A549 (cell line): ENCODE data around the gene ADCY1. TPM values are rescaled to one million over a fixed set of nuclear protein-coding genes. Genes with fewer than 3 reads are reported as not detected.
A peak's percentile ranks its signal among the peaks of the same experiment; 100 is the strongest.
"Not testable (repeated sequence)": the region's sequence is repeated elsewhere in the genome, so short reads cannot be mapped to it uniquely, and the experiment has no call there.

ENCODE experiments used
- ATAC-seq, 2 experiments: fragments of 200-7000 bp in 1 of 2; fragments of >200 bp in 1 of 2; cut with Nextera tagmentation in 1 of 2; cut with Tn5 transposase in 1 of 2; 3 replicates each; pipeline versions ENCODE4 v1.8.0 to v1.9.1; 2018 to 2020; ENCODE audit warnings: mild to moderate bottlenecking in 1 of 2, moderate library complexity in 1 of 2
- CTCF ChIA-PET: fragments of 300-600 bp; sonication (Branson Sonifier 250); formaldehyde crosslinking; extraction: SDS; loops from one replicate; lab custom pipeline; 2021; ENCODE audit warnings: antibody characterized with exemption, inconsistent platforms; lab: Yijun Ruan, JAX
- POLR2A ChIA-PET: fragments of 350-600 bp; formaldehyde crosslinking; extraction: SDS; loops from one replicate; lab custom pipeline; 2021; ENCODE audit warnings: antibody characterized with exemption, inconsistent platforms; lab: Yijun Ruan, JAX
- DNase-seq, 2 experiments: peaks; one replicate each; pipeline versions ENCODE4 v3.0.0 to v3.0.0-alpha.2; 2011 to 2016; ENCODE audit warnings: low read depth in 1 of 2, low spot score in 1 of 2
- FAIRE-seq: peaks from 2 replicates; lab custom pipeline; 2011; peaks lifted over from hg19 to GRCh38; lab: Jason Lieb, UNC
- H3K27ac ChIP-seq, 2 experiments: fragments of >200 bp; sonication (Bioruptor Twin); formaldehyde crosslinking; 3 replicates each; pipeline ENCODE4 v1.5.1; 2016 to 2017
- H3K4me1 ChIP-seq: fragments of >200 bp; sonication (Bioruptor Twin); formaldehyde crosslinking; 3 replicates; pipeline ENCODE4 v1.6.1; 2016
- H3K4me2 ChIP-seq: fragments of >200 bp; sonication (Bioruptor Twin); formaldehyde crosslinking; 3 replicates; pipeline ENCODE4 v1.6.1; 2016
- H3K4me3 ChIP-seq: fragments of >200 bp; sonication (Bioruptor Twin); formaldehyde crosslinking; 3 replicates; pipeline ENCODE4 v1.5.1; 2016
- H3K9me3 ChIP-seq: fragments of >200 bp; sonication (Bioruptor Twin); formaldehyde crosslinking; 3 replicates; pipeline ENCODE4 v1.6.1; 2016
- ATOH8 ChIP-seq: fragments of 250-450 bp; sonication (Bioruptor Pico); IDR thresholded peaks from 2 replicates; pipeline ENCODE4 v1.5.0; 2020; ENCODE audit warnings: low read depth, mild to moderate bottlenecking, moderate library complexity
- BCL3 ChIP-seq: fragments of >200 bp; sonication (Bioruptor Twin); formaldehyde crosslinking; IDR thresholded peaks from 3 replicates; pipeline ENCODE4 v1.6.1; 2016
- EHMT2 ChIP-seq: fragments of 200-600 bp; sonication (generic); IDR thresholded peaks from 2 replicates; pipeline ENCODE4 v1.6.1; 2016; ENCODE audit warnings: antibody characterized with exemption, low read depth, mild to moderate bottlenecking, moderate library complexity
- HEYL ChIP-seq: fragments of 250-450 bp; sonication (Bioruptor Pico); IDR thresholded peaks from 2 replicates; pipeline ENCODE4 v1.8.0; 2021; ENCODE audit warnings: mild to moderate bottlenecking, moderate library complexity
- JUN ChIP-seq, 2 experiments: fragments of >200 bp; sonication (Bioruptor Twin); formaldehyde crosslinking; IDR thresholded peaks; 2 replicates in 1 of 2; 3 replicates in 1 of 2; pipeline ENCODE4 v1.6.1; 2016 to 2017
- KDM1A ChIP-seq: fragments of 200-600 bp; sonication (generic); IDR thresholded peaks from 2 replicates; pipeline ENCODE4 v1.6.1; 2016; ENCODE audit warnings: low read depth, mild to moderate bottlenecking
- MAFK ChIP-seq: fragments of 450-650 bp; IDR thresholded peaks from 2 replicates; pipeline ENCODE4 v1.6.1; 2014; ENCODE audit not compliant: partially characterized antibody
- MYC ChIP-seq: IDR thresholded peaks from 2 replicates; pipeline ENCODE4 v1.6.1; 2012; ENCODE audit warnings: mild to moderate bottlenecking, inconsistent platforms, low read length, improper control_type of control experiment, borderline replicate concordance
- NR3C1 ChIP-seq: fragments of >200 bp; sonication (Bioruptor Twin); formaldehyde crosslinking; IDR thresholded peaks from 3 replicates; pipeline ENCODE4 v1.6.1; 2017
- RAD21 ChIP-seq, 2 experiments: fragments of >200 bp in 1 of 2; sonication (Bioruptor Twin) in 1 of 2; formaldehyde crosslinking in 1 of 2; IDR thresholded peaks in 1 of 2; conservative IDR thresholded peaks in 1 of 2; 2 replicates in 1 of 2; 3 replicates in 1 of 2; pipeline ENCODE4 v1.6.1; 2012 to 2018; ENCODE audit warnings: inconsistent platforms in 1 of 2
- RFX5 ChIP-seq: fragments of 450-650 bp; IDR thresholded peaks from 2 replicates; pipeline ENCODE4 v1.7.1; 2014; ENCODE audit warnings: antibody characterized with exemption, mild to moderate bottlenecking, moderate library complexity
- WGBS: methylation state at CpG from one replicate; pipeline ENCODE4 v1.1.6; 2017; ENCODE audit errors: missing lambda C conversion rate; 5-methylcytosine and 5-hydroxymethylcytosine counted together
- polyA plus RNA-seq, 4 experiments: library from polyadenylated mRNA; depleted of rRNA in 3 of 4; stranded (reverse); fragments of >200 nt; fragmentation: RNase III in 1 of 4; extraction: RNeasy Plus Mini Kit Qiagen cat#74134 plus additional on column Dnase treatment in 1 of 4; gene quantifications; 2 replicates in 3 of 4; 3 replicates in 1 of 4; pipeline ENCODE4 v1.2.3, GENCODE V29; 2011 to 2017

The ADCY1 gene
- polyA plus RNA-seq, 2 of the 4 experiments (the other 2 are of a cell fraction), result 1.3 to 1.7 TPM

- no peaks in the 10 kb centered on the region for H3K9me3 ChIP-seq
- H3K4me1 ChIP-seq, result no peaks in the 10 kb centered on the region
- FAIRE-seq (no peak), ATAC-seq (no peak), DNase-seq (no peak)
- no peak overlapping the region for H3K4me2 ChIP-seq
- no peak overlapping the region for H3K27ac ChIP-seq
- 96% methylated on average over 3 of the region's 3 CpGs for WGBS
- ChIA-PET CTCF (no interaction called here), POLR2A (no interaction called here)
- no peak overlapping the region for H3K4me3 ChIP-seq
- TF ChIP-seq MYC, result no peak
- no peak for TF ChIP-seq ATOH8 (CRISPR knock-in tag)
These were observed 146.8 kb downstream of the ADCY1 start for GRCh38 chr7:45720989-45721388.

- WGBS, result 87% methylated on average over 22 of the region's 22 CpGs
- POLR2A ChIA-PET, result no interaction called here
- no peak for DNase-seq
- no peak overlapping the region for H3K4me3 ChIP-seq
- no peak for TF ChIP-seq RFX5
- no peak for TF ChIP-seq EHMT2
- TF ChIP-seq HEYL (CRISPR knock-in tag), result no peak
- no peak for TF ChIP-seq NR3C1
- TF ChIP-seq KDM1A, result no peak
- no peak for TF ChIP-seq JUN (IDR thresholded peaks at IDR 0.05)
- no peak for TF ChIP-seq MYC
- TF ChIP-seq RAD21 (conservative IDR thresholded peaks at IDR 0.05 in 1 of 2, IDR thresholded peaks at IDR 0.05 in 1 of 2), result no peak
- CTCF ChIA-PET, result no interaction called here
- FAIRE-seq, result no peak
- H3K9me3 ChIP-seq, result no peaks in the 10 kb centered on the region
- H3K27ac ChIP-seq, result no peak overlapping the region
- peak in 1 of 2 experiments; percentile 69; a peak in 3 of 6 replicates for ATAC-seq
- no peaks in the 10 kb centered on the region for H3K4me1 ChIP-seq
- H3K4me2 ChIP-seq, result no peak overlapping the region
These were observed 147.8 kb downstream of the ADCY1 start for GRCh38 chr7:45721686-45722598.

DNA sequence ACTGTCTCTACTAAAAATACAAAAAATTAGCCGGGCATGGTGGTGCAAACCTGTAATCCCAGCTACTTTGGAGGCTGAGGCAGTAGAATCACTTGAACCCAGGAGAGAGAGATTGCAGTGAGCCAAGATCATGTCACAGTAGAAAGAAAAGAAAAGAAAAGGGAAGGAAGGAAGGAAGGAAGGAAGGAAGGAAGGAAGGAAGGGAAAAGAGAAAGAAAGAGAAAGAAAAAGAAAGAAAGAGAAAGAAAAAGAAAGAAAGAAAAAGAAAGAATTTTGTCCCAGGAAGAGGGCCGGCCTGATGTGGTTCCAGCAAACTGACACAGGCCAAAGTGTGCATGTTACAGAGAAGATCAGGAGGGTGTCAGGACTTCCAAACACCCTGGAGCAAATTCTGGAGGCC lies 151.1 kb downstream of the ADCY1 start:
- FAIRE-seq, DNase-seq, H3K4me2 ChIP-seq, H3K4me3 ChIP-seq, CTCF ChIA-PET, POLR2A ChIA-PET, H3K4me1 ChIP-seq, H3K27ac ChIP-seq, H3K9me3 ChIP-seq, ATAC-seq: not testable (repeated sequence)
- 94% methylated on average over 2 of the region's 2 CpGs for WGBS

- CTCF ChIA-PET, result no interaction called here
- TF ChIP-seq MAFK, result no peak
- no peak for TF ChIP-seq HEYL (CRISPR knock-in tag)
- no peak for TF ChIP-seq BCL3
- 98% methylated on average over 28 of the region's 29 CpGs for WGBS
These were observed 152.7 kb downstream of the ADCY1 start for GRCh38 chr7:45726883-45727282.

DNA sequence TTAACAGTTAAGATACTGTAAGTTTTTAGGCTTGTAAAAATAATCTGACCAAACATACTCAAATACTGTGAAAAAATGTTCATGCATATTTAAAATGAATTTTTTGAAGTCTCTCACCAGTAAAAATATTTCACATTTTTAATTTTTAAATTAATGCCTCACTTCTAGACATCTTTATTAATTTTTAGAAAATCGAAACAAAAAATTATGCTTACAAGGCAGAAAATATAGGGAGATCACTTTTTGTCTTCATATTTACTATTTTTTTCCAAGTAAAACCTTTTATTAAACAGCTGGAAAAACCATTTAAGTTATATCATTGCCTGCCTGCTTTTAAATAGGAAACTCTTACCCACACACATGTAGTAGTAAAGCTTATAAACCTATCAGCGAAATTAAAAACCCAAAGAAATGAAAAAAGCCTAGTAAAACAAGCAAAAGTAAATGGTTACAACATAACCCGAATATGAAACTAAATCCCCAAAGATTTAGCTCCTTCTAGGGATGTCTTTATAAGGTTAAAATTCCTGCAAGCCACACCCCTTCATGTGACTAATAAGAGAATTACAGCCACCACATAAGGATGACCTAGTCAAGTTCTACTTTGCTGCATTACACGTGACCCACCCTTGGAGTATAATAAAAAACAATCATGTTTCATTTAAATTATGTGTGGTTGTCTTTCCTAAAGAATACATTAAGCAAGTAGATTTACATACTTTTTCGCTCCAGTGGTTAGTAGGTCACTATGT lies 157.7 kb downstream of the ADCY1 start:
- H3K9me3 ChIP-seq, H3K4me1 ChIP-seq, ATAC-seq, POLR2A ChIA-PET, H3K4me2 ChIP-seq, H3K27ac ChIP-seq, H3K4me3 ChIP-seq, CTCF ChIA-PET: not testable (repeated sequence)
- DNase-seq (peak in 1 of 2 experiments; percentile 38), FAIRE-seq (peak; percentile 56)
- WGBS, result 87% methylated on average over 5 of the region's 5 CpGs

More at GRCh38 chr7:45726883-45727282, 152.7 kb downstream of the ADCY1 start:
- POLR2A ChIA-PET, result no interaction called here
- Histone ChIP-seq H3K9me3 (no peaks in the 10 kb centered on the region), H3K4me1 (no peaks in the 10 kb centered on the region), H3K27ac (no peak overlapping the region), H3K4me3 (no peak overlapping the region), H3K4me2 (no peak overlapping the region)
- DNase-seq (no peak), FAIRE-seq (no peak), ATAC-seq (no peak)

DNA sequence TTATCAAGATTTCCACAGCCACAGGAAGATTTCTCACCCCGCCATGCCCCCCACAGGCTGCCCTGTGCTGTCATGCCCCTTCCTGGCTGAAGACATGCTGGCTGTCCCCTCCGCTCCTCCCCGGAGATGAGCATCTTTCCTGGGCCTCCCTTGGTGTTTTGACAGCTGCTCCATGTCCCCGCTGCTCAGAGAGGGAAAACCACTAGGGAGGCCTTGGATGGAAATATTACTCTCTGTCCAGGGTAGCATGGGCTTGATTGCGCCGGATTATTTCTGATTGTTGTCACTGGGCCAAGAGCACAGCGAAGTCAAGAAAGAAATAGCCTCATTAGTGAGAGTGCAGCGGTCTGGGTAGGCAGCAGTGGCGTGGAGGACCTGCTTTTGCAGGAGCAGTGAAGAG lies 164.8 kb downstream of the ADCY1 start:
- FAIRE-seq, H3K4me1 ChIP-seq, ATAC-seq, CTCF ChIA-PET, H3K4me2 ChIP-seq, POLR2A ChIA-PET, H3K4me3 ChIP-seq, H3K9me3 ChIP-seq, DNase-seq, H3K27ac ChIP-seq: not testable (repeated sequence)
- 91% methylated on average over 8 of the region's 9 CpGs for WGBS

DNA sequence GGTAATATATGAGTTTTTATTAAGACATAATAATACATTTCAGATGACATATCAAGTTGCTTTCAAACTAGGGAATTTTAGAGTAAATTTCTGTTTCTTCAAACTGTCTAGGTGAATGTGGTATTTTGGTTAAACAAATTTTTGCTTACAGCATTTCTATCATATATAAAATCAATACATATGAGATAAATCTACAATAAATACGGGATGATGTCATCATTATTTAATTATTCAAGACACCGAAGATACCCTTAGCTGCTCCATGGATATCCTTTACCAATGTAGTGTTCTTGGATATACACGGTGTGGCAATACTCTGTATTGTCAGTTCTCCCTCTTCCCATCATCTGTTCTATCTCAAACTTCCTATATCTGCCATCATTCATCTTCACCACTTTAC lies 166.4 kb downstream of the ADCY1 start:
- FAIRE-seq, H3K4me3 ChIP-seq, H3K27ac ChIP-seq, H3K4me1 ChIP-seq, ATAC-seq, DNase-seq, CTCF ChIA-PET, H3K9me3 ChIP-seq, POLR2A ChIA-PET, H3K4me2 ChIP-seq: not testable (repeated sequence)
- WGBS, result 72% methylated on average over 3 of the region's 3 CpGs
